ENCODE measurements around the gene OR6C68. TPM values are rescaled to one million over a fixed set of nuclear protein-coding genes. Genes with fewer than 3 reads are reported as not detected.
A peak's percentile ranks its signal among the peaks of the same experiment; 100 is the strongest.

Gene OR6C68
- total RNA-seq, 1 experiment from 2014 or later, result not detected

DNA sequence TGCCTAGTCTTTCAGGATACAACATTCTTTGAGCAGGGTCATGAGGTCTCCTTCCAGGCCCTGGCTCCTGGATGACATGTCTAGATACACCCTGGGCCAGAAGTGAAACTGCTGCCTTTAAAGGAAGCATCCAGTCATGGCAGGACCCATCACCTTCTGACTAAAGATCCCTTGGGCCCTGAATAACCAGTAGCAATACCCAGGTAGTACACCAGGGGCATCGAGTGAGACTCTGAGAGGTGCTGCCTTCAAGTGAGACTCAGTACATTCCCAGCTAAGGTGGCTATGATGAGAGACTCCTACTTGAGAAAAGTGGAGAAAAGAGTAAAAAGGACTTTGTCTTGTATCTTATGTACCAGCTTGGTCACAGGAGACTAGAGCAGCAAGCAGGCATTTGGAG is 23.5 kb downstream of the OR6C68 start:
- H3K36me3 ChIP-seq (ENCODE audit: control insufficient read depth in 1 of 2, insufficient read depth in 2 of 2, low read length in 2 of 2), result no peaks in the 10 kb centered on the region
- no peak overlapping the region for H2AFZ ChIP-seq (ENCODE audit: low read depth, low read length, poor library complexity, severe bottlenecking)
- no peak for DNase-seq (ENCODE audit: low read depth, low spot score)
- no peak for TF ChIP-seq EGR1 (IDR thresholded peaks at IDR 0.05; ENCODE audit: low read depth)
- TF ChIP-seq, protein P1, sequence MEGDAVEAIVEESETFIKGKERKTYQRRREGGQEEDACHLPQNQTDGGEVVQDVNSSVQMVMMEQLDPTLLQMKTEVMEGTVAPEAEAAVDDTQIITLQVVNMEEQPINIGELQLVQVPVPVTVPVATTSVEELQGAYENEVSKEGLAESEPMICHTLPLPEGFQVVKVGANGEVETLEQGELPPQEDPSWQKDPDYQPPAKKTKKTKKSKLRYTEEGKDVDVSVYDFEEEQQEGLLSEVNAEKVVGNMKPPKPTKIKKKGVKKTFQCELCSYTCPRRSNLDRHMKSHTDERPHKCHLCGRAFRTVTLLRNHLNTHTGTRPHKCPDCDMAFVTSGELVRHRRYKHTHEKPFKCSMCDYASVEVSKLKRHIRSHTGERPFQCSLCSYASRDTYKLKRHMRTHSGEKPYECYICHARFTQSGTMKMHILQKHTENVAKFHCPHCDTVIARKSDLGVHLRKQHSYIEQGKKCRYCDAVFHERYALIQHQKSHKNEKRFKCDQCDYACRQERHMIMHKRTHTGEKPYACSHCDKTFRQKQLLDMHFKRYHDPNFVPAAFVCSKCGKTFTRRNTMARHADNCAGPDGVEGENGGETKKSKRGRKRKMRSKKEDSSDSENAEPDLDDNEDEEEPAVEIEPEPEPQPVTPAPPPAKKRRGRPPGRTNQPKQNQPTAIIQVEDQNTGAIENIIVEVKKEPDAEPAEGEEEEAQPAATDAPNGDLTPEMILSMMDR (IDR thresholded peaks at IDR 0.05 in 2 of 3, conservative IDR thresholded peaks at IDR 0.05 in 1 of 3; ENCODE audit: borderline replicate concordance in 1 of 3, insufficient read depth in 1 of 3, low read depth in 2 of 3, low read length in 2 of 3), result peak in 2 of 3 experiments; percentile 29 to 38; a peak in 4 of 6 replicates
- no peak overlapping the region for H3K4me3 ChIP-seq (replicated peaks in 1 of 2; ENCODE audit: low read depth in 1 of 2, low read length in 2 of 2)
- BruUV-seq (replicated peaks), result no TSS peak
- H3K27ac ChIP-seq (ENCODE audit: low read depth, low read length), result no peak overlapping the region
- intact Hi-C loops (cut with micrococcal nuclease), result no loop called here
- H4K20me1 ChIP-seq (ENCODE audit: insufficient read depth), result no peaks in the 10 kb centered on the region
- no peak overlapping the region for H3K4me2 ChIP-seq (ENCODE audit: low read length)
- peak; percentile 65 for ATAC-seq
- no peak overlapping the region for H3K9ac ChIP-seq (ENCODE audit: low read length)
- ChIA-PET RAD21 (ENCODE audit: low non-redundant PET in 1 of 2, low total read pairs in 2 of 2, uncharacterized antibody in 2 of 2, unreplicated experiment in 2 of 2) (no interaction called here), CTCF (no interaction called here), POLR2A (no interaction called here)
- H3K9me2 ChIP-seq (ENCODE audit: insufficient read depth), result no peaks in the 10 kb centered on the region
- H3K79me2 ChIP-seq (ENCODE audit: insufficient read depth, low read length), result no peaks in the 10 kb centered on the region
- no peaks in the 10 kb centered on the region for H3K9me3 ChIP-seq (ENCODE audit: control insufficient read depth in 1 of 2, insufficient read depth in 1 of 2, low read depth in 1 of 2, low read length in 2 of 2)
- H3K4me1 ChIP-seq (ENCODE audit: control insufficient read depth in 1 of 2, insufficient read depth in 2 of 2, low read length in 2 of 2), result no peaks in the 10 kb centered on the region
- H3K27me3 ChIP-seq (ENCODE audit: insufficient read depth, low read length), result peaks cover 12% of the 10 kb centered on the region; the same call in 1 of the 2 replicates

DNA sequence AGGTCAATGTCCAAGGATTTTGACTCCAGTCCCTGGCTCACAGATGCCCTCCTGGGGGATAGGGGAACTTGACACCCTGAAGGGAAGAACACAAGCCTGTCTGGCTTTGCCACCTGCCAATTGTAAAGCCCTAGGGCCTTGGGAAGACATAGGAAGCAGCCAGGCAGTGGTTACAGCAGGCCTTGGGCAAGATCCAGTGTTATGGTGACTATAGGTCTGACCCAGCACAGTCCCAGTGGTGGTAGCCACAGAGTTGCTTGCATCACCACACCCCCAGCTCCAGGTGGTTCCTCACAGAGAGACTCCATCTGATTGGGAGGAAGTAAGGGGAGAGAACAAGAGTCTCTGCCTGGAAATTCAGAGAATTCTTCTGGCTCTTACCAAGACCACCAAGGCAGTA is 24.2 kb downstream of the OR6C68 start:
- no peaks in the 10 kb centered on the region for H3K9me2 ChIP-seq (ENCODE audit: insufficient read depth)
- no peak overlapping the region for H3K4me2 ChIP-seq (ENCODE audit: low read length)
- no peak overlapping the region for H3K9ac ChIP-seq (ENCODE audit: low read length)
- H3K79me2 ChIP-seq (ENCODE audit: insufficient read depth, low read length), result no peaks in the 10 kb centered on the region
- ChIA-PET CTCF (no interaction called here), RAD21 (ENCODE audit: low non-redundant PET in 1 of 2, low total read pairs in 2 of 2, uncharacterized antibody in 2 of 2, unreplicated experiment in 2 of 2) (no interaction called here), POLR2A (no interaction called here)
- intact Hi-C loops (cut with micrococcal nuclease), result no loop called here
- no peaks in the 10 kb centered on the region for H4K20me1 ChIP-seq (ENCODE audit: insufficient read depth)
- H3K36me3 ChIP-seq (ENCODE audit: control insufficient read depth in 1 of 2, insufficient read depth in 2 of 2, low read length in 2 of 2), result no peaks in the 10 kb centered on the region
- peaks cover 11% of the 10 kb centered on the region; the same call in 1 of the 2 replicates for H3K27me3 ChIP-seq (ENCODE audit: insufficient read depth, low read length)
- H3K4me3 ChIP-seq (replicated peaks in 1 of 2; ENCODE audit: low read depth in 1 of 2, low read length in 2 of 2), result no peak overlapping the region
- DNase-seq (ENCODE audit: low read depth, low spot score) (no peak), ATAC-seq (no peak)
- H3K27ac ChIP-seq (ENCODE audit: low read depth, low read length), result no peak overlapping the region
- BruUV-seq (replicated peaks), result no TSS peak
- no peaks in the 10 kb centered on the region for H3K9me3 ChIP-seq (ENCODE audit: control insufficient read depth in 1 of 2, insufficient read depth in 1 of 2, low read depth in 1 of 2, low read length in 2 of 2)
- no peaks in the 10 kb centered on the region for H3K4me1 ChIP-seq (ENCODE audit: control insufficient read depth in 1 of 2, insufficient read depth in 2 of 2, low read length in 2 of 2)
- H2AFZ ChIP-seq (ENCODE audit: low read depth, low read length, poor library complexity, severe bottlenecking), result no peak overlapping the region
- TF ChIP-seq CEBPB (IDR thresholded peaks at IDR 0.05; ENCODE audit: low read depth) (no peak), ZFX (IDR thresholded peaks at IDR 0.05) (no peak), SP1 (IDR thresholded peaks at IDR 0.05; ENCODE audit: low read depth) (no peak), POLR2AphosphoS5 (IDR thresholded peaks at IDR 0.05; ENCODE audit: low read depth, low read length) (no peak), YY1 (IDR thresholded peaks at IDR 0.05; ENCODE audit: extremely low read depth, insufficient replicate concordance, low read depth, low read length) (no peak), CBX3 (IDR thresholded peaks at IDR 0.05; ENCODE audit: low read depth) (no peak), RAD21 (IDR thresholded peaks at IDR 0.05; ENCODE audit: low read depth) (no peak), JUND (IDR thresholded peaks at IDR 0.05) (no peak), EGR1 (IDR thresholded peaks at IDR 0.05; ENCODE audit: low read depth) (no peak), POLR2A (IDR thresholded peaks at IDR 0.05; ENCODE audit: borderline replicate concordance, extremely low read depth, insufficient read depth, insufficient read length) (no peak), SIN3A (IDR thresholded peaks at IDR 0.05; ENCODE audit: low read depth) (no peak)
- TF ChIP-seq, protein P1 (IDR thresholded peaks at IDR 0.05 in 2 of 3, conservative IDR thresholded peaks at IDR 0.05 in 1 of 3; ENCODE audit: borderline replicate concordance in 1 of 3, insufficient read depth in 1 of 3, low read depth in 2 of 3, low read length in 2 of 3), result no peak
- TF ChIP-seq, protein P2, sequence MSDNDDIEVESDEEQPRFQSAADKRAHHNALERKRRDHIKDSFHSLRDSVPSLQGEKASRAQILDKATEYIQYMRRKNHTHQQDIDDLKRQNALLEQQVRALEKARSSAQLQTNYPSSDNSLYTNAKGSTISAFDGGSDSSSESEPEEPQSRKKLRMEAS (IDR thresholded peaks at IDR 0.05), result no peak
- TF ChIP-seq, protein P3, sequence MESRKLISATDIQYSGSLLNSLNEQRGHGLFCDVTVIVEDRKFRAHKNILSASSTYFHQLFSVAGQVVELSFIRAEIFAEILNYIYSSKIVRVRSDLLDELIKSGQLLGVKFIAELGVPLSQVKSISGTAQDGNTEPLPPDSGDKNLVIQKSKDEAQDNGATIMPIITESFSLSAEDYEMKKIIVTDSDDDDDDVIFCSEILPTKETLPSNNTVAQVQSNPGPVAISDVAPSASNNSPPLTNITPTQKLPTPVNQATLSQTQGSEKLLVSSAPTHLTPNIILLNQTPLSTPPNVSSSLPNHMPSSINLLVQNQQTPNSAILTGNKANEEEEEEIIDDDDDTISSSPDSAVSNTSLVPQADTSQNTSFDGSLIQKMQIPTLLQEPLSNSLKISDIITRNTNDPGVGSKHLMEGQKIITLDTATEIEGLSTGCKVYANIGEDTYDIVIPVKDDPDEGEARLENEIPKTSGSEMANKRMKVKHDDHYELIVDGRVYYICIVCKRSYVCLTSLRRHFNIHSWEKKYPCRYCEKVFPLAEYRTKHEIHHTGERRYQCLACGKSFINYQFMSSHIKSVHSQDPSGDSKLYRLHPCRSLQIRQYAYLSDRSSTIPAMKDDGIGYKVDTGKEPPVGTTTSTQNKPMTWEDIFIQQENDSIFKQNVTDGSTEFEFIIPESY (IDR thresholded peaks at IDR 0.05; ENCODE audit: extremely low read depth, insufficient replicate concordance, low read length), result no peak
